ENCODE data around the gene GEMIN5. TPM values are rescaled to one million over a fixed set of nuclear protein-coding genes. Genes with fewer than 3 reads are reported as not detected.

GEMIN5 gene
- total and polyA plus RNA-seq, 2 of the 4 experiments (the other 2 are of a cell fraction) = 9.0 to 31.5 TPM

GRCh38 chr5:154943527-154943926 is 5.5 kb upstream of the GEMIN5 start:
- no peak overlapping the region for H2BK20ac ChIP-seq (ENCODE audit: low read depth, low read length)
- no peak overlapping the region for H2AK5ac ChIP-seq (ENCODE audit: low read depth, low read length)
- no peaks in the 10 kb centered on the region for H3K9me3 ChIP-seq (ENCODE audit: control insufficient read depth, insufficient read depth, low read length)
- H3K4me1 ChIP-seq (ENCODE audit: control insufficient read depth, insufficient read depth, low read length) = no peaks in the 10 kb centered on the region; the same call in 1 of the 2 replicates
- no peaks in the 10 kb centered on the region for H3K27me3 ChIP-seq (ENCODE audit: control insufficient read depth, insufficient read depth, low read length)
- no peak overlapping the region for H3K14ac ChIP-seq (replicated peaks; ENCODE audit: low read depth, low read length)
- no peak overlapping the region for H3K23ac ChIP-seq (ENCODE audit: low read depth, low read length)
- dilution Hi-C loops (cut with HindIII; ENCODE audit: low sequenced_read_pairs, unreplicated experiment) (no loop called here), intact Hi-C loops (cut with micrococcal nuclease) (loop anchor here (10.0 kb wide), 1 partner anchor 1881 kb away; no protein-coding TSS in a partner anchor), in situ Hi-C loops (cut with MboI; ENCODE audit: low sequenced_read_pairs) (no loop called here)
- H3K18ac ChIP-seq (ENCODE audit: low read depth, low read length) = no peak overlapping the region
- TF ChIP-seq MAZ (IDR thresholded peaks at IDR 0.05; ENCODE audit: borderline replicate concordance, low read depth, low read length) = no peak
- TF ChIP-seq RFX5 (IDR thresholded peaks at IDR 0.05; ENCODE audit: low read depth, low read length) = no peak
- TF ChIP-seq ELK1 (IDR thresholded peaks at IDR 0.05; ENCODE audit: borderline replicate concordance, low read depth, low read length) = no peak
- TF ChIP-seq CEBPB (IDR thresholded peaks at IDR 0.05; ENCODE audit: low read depth, low read length) = no peak
- no peak for TF ChIP-seq BHLHE40 (IDR thresholded peaks at IDR 0.05; ENCODE audit: low read depth, low read length)
- no peak for TF ChIP-seq NFE2L2 (IDR thresholded peaks at IDR 0.05; ENCODE audit: low read depth, low read length)
- no peak for TF ChIP-seq MAFK (IDR thresholded peaks at IDR 0.05; ENCODE audit: low read depth, low read length)
- no peak for TF ChIP-seq MXI1 (IDR thresholded peaks at IDR 0.05; ENCODE audit: borderline replicate concordance, low read depth, low read length)
- no peak for TF ChIP-seq FOS (IDR thresholded peaks at IDR 0.05; ENCODE audit: low read depth, low read length)
- no peak for TF ChIP-seq RCOR1 (IDR thresholded peaks at IDR 0.05; ENCODE audit: insufficient replicate concordance, low read length)
- no peak for TF ChIP-seq CTCF (conservative IDR thresholded peaks at IDR 0.05; ENCODE audit: low read depth, low read length)
- TF ChIP-seq POLR2A (IDR thresholded peaks at IDR 0.05; ENCODE audit: low read depth, low read length) = no peak
- no peak for TF ChIP-seq RAD21 (IDR thresholded peaks at IDR 0.05; ENCODE audit: low read length)
- no peak for TF ChIP-seq USF2 (IDR thresholded peaks at IDR 0.05; ENCODE audit: low read depth, low read length)
- no peak for TF ChIP-seq SMC3 (IDR thresholded peaks at IDR 0.05; ENCODE audit: low read depth, low read length)
- TF ChIP-seq CHD1 (IDR thresholded peaks at IDR 0.05; ENCODE audit: low read depth, low read length) = no peak
- no peak overlapping the region for H4K91ac ChIP-seq (ENCODE audit: insufficient read depth, low read depth, low read length)
- peaks cover 2% of the 10 kb centered on the region; the same call in 1 of the 2 replicates for H3K36me3 ChIP-seq (ENCODE audit: control insufficient read depth, insufficient read depth, low read length)
- no peak overlapping the region for H4K8ac ChIP-seq (ENCODE audit: low read depth in 2 of 2, low read length in 2 of 2)
- no peak overlapping the region for H2BK120ac ChIP-seq (ENCODE audit: low read depth, low read length)
- H3K9me1 ChIP-seq (ENCODE audit: insufficient read depth, low read length) = no peaks in the 10 kb centered on the region
- no peak overlapping the region for H3K4me2 ChIP-seq (ENCODE audit: low read depth, low read length)
- H2AFZ ChIP-seq (replicated peaks; ENCODE audit: low read length, poor library complexity) = no peak overlapping the region
- H4K20me1 ChIP-seq (ENCODE audit: insufficient read depth, low read length) = peaks cover 4% of the 10 kb centered on the region; the same call in 1 of the 2 replicates
- BruUV-seq (replicated peaks) = no TSS peak
- no peak overlapping the region for H2BK5ac ChIP-seq (ENCODE audit: low read depth, low read length, poor library complexity, severe bottlenecking)
- no peak overlapping the region for H3K9ac ChIP-seq (ENCODE audit: low read depth, low read length)
- no peak for DNase-seq
- ChIA-PET CTCF (interaction anchor here (1.1 kb wide), 1 partner anchor 29 kb away, joined by 3 read pairs; no protein-coding TSS in a partner anchor), POLR2A (ENCODE audit: unreplicated experiment) (no interaction called here)
- H3K4ac ChIP-seq (ENCODE audit: low read depth, low read length) = no peak overlapping the region
- no peak overlapping the region for H3K56ac ChIP-seq (ENCODE audit: extremely low read depth, insufficient read depth, low read length)
- H3K79me1 ChIP-seq (ENCODE audit: low read depth in 1 of 2, low read length in 2 of 2) = peaks cover 21 to 24% of the 10 kb centered on the region in 2 experiments
- H4K5ac ChIP-seq (ENCODE audit: low read depth, low read length) = no peak overlapping the region
- no peak overlapping the region for H3K4me3 ChIP-seq (ENCODE audit: insufficient read depth, low read depth, low read length)
- WGBS, 2 experiments (ENCODE audit: extremely low coverage in 2 of 2, insufficient read length in 1 of 2) = no CpG with 5 or more reads among the region's 5 CpGs
- H3K27ac ChIP-seq (ENCODE audit: insufficient read depth, low read length) = no peak overlapping the region
- H2BK15ac ChIP-seq (ENCODE audit: low read depth, low read length) = no peak overlapping the region
- no peak for ATAC-seq (ENCODE audit: low read depth)
- no peak overlapping the region for H2AK9ac ChIP-seq (replicated peaks; ENCODE audit: low read depth, low read length, poor library complexity)

Measured in IMR-90 (cell line).